Mucosa of descending colon (tissue), 3 donors: Measurements from ENCODE around the gene CCDC175. TPM values are rescaled to one million over a fixed set of nuclear protein-coding genes. Genes with fewer than 3 reads are reported as not detected.
A peak's percentile ranks its signal among the peaks of the same experiment; 100 is the strongest.

Experiments used
- ATAC-seq: fragments of 200-7000 bp; cut with Tn5 transposase; one replicate; pipeline ENCODE4 v1.9.1; 2020; ENCODE audit warnings: mild to moderate bottlenecking, moderate library complexity
- DNase-seq, 3 donors: peaks; one replicate each; pipeline ENCODE4 v3.0.0-alpha.2; 2020
- H3K36me3 ChIP-seq: fragments of 200-600 bp; one replicate; pipeline ENCODE4 v1.8.0; 2021; ENCODE audit warnings: low read depth, mild to moderate bottlenecking
- H3K4me1 ChIP-seq: fragments of 200-600 bp; one replicate; pipeline ENCODE4 v1.8.0; 2021; ENCODE audit warnings: low read depth, mild to moderate bottlenecking
- H3K4me3 ChIP-seq: fragments of 200-600 bp; one replicate; pipeline ENCODE4 v1.8.0; 2021; ENCODE audit warnings: mild to moderate bottlenecking
- H3K9me3 ChIP-seq: fragments of 200-600 bp; one replicate; pipeline ENCODE4 v1.8.0; 2021; ENCODE audit warnings: mild to moderate bottlenecking
- CTCF ChIP-seq: fragments of 200-600 bp; IDR thresholded peaks from one replicate; pipeline ENCODE4 v1.8.0; 2022; ENCODE audit warnings: antibody characterized with exemption, mild to moderate bottlenecking
- intact Hi-C, 2 donors: fragments of 100-400 bp; cut with DNase I in 1 of 2; cut with micrococcal nuclease in 1 of 2; formaldehyde crosslinking; loops; one replicate each; pipeline versions ENCODE4 v1.11.0 to v1.11.1; 2022; cut with DNase I, micrococcal nuclease
- total RNA-seq, 3 donors: library from RNA; stranded (reverse); fragmentation: NEBNext Ultra II Directional in 2 of 3; extraction: Animal tissue kit (Norgen Biotek cat#: 25700) in 2 of 3; gene quantifications; one replicate each; pipeline versions ENCODE4 v1.2.1 to v1.2.4, GENCODE V29; 2021 to 2023
- donor health status: DM: no; HTN: no; CAD: no; lungs with moderate emphysema.
- donor health status: DM: no; HTN: no; CAD: no.
- donor health status: DM: no; HTN: yes; CAD: no.

The CCDC175 gene
- total RNA-seq, 3 donors from 2014 or later: 0.09 to 1.6 (median 0.60) TPM

GRCh38 chr14:59582845-59583509 lies 6.4 kb upstream of the CCDC175 start:
- DNase-seq (no peak), ATAC-seq (no peak)
- Histone ChIP-seq H3K9me3 (no peaks in the 10 kb centered on the region), H3K4me3 (no peak overlapping the region), H3K36me3 (no peaks in the 10 kb centered on the region), H3K4me1 (no peaks in the 10 kb centered on the region)
- intact Hi-C loops: no loop called here
- no peak for TF ChIP-seq CTCF

DNA sequence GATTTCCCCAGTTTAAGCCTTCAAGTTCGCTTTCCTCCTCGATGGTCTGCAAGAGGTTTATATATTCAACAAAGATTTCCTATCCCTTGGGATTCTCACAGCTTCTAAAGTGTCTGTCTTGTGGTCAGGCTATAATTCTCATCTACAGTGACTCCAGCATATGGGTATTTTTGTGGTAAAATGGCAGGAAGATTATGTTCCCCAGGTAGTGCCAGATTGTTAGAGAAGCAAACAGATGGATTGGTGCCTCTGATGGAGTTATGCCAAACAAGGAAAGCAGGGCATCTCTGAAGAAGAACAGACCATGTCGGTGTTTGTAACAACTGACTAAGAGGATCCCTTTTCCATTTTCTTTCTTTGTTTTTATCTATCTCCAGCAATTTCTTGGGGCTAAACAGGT lies 5.5 kb upstream of the CCDC175 start:
- Histone ChIP-seq H3K4me1 (no peaks in the 10 kb centered on the region), H3K36me3 (no peaks in the 10 kb centered on the region), H3K4me3 (no peak overlapping the region), H3K9me3 (no peaks in the 10 kb centered on the region)
- intact Hi-C loops: no loop called here
- ATAC-seq (no peak), DNase-seq (no peak)
- TF ChIP-seq CTCF: no peak

- intact Hi-C loops: no loop called here
- H3K9me3 ChIP-seq: no peaks in the 10 kb centered on the region
- no peak for DNase-seq
- H3K4me1 ChIP-seq: no peaks in the 10 kb centered on the region
- no peaks in the 10 kb centered on the region for H3K36me3 ChIP-seq
- ATAC-seq: no peak
- no peak for TF ChIP-seq CTCF
- H3K4me3 ChIP-seq: no peak overlapping the region
Observed at GRCh38 chr14:59580911-59581310, 4.3 kb upstream of the CCDC175 start.

GRCh38 chr14:59570122-59570521 lies 6.5 kb downstream of the CCDC175 start:
- peak; percentile 70 for ATAC-seq
- DNase-seq: peak in 1 of 3 donors; percentile 25
- Histone ChIP-seq H3K4me3 (no peak overlapping the region), H3K9me3 (no peaks in the 10 kb centered on the region), H3K4me1 (peaks cover 4% of the 10 kb centered on the region), H3K36me3 (no peaks in the 10 kb centered on the region)
- TF ChIP-seq CTCF: no peak
- intact Hi-C loops: no loop called here

DNA sequence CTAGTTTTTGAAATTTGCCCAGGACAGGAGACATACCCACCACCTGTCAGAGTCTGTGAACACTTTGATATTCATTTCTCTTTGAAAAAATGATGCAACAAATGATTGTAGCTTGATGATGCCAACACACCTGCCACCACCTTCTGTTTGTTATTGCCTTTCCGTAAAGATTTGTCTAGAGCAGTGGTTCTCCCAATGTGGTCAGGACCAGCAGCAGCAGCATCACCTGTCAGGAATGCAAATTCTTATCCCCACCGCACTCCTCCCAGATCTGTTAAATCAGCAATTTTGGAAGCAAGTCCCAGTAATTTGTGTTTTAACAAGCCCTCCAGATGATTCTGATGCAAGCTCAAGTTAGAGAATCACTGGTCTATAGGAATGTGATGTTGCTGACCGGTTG lies 9.9 kb downstream of the CCDC175 start:
- ATAC-seq (peak; percentile 22), DNase-seq (no peak)
- intact Hi-C loops: no loop called here
- TF ChIP-seq CTCF: no peak
- Histone ChIP-seq H3K4me3 (no peak overlapping the region), H3K36me3 (no peaks in the 10 kb centered on the region), H3K9me3 (no peaks in the 10 kb centered on the region), H3K4me1 (peaks cover 18% of the 10 kb centered on the region)

DNA sequence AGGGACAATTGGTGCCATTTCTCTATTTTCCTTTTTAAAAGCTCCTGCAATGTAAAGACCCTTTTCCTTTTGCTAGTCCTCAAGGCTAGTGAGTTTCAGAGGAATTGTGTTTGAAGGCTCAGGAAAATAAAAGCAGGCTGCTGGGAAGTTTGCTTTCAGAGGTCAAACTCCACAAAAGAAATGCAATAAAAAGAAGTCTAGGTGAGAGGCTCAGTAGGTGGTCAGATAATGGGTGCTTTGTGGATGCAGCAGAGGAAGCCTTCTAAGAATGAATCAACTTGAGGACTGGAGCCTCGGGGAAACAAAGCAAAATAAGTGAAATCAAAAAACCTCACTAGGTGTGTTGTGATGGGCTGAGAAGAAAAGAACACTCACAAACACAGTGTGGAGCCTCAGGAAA lies 10.3 kb downstream of the CCDC175 start:
- peak in 1 of 3 donors; percentile 22 for DNase-seq
- peaks cover 18% of the 10 kb centered on the region for H3K4me1 ChIP-seq
- intact Hi-C loops: no loop called here
- no peak for TF ChIP-seq CTCF
- no peaks in the 10 kb centered on the region for H3K36me3 ChIP-seq
- ATAC-seq: peak; percentile 65
- H3K9me3 ChIP-seq: no peaks in the 10 kb centered on the region
- no peak overlapping the region for H3K4me3 ChIP-seq
